GM18511 (cell line): ENCODE data around the gene OSBP2.

Experiments used
- ATAC-seq: cut with Tn5 transposase; IDR thresholded peaks from one replicate; pipeline ENCODE4 v1.9.1; 2021; ENCODE audit warnings: mild to moderate bottlenecking, moderate library complexity; ENCODE audit not compliant: unreplicated experiment

Gene OSBP2

DNA sequence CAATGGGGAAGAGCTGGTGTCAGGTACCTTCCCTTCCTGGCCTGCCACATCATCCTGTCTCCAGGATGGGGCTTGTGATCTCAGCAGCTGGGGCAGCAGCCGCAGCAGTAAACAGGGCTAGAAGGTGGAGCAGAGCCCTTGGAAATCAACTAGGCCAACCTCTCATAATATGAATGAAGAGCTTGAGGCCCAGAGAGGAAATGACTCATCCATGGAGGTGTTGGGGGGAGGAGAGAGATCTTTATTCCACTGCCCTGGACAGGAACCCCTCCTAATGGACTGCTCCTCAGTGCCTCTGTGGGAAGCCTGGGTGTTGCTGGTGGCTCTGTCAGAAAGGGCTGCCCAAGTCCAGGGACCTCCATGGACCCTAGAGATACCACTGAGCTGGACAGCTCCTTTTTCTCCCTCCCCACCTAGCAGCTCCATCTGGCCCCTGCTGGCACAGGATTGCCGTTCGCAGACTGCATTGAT lies 111.8 kb downstream of the OSBP2 start:
- no peak for ATAC-seq

DNA sequence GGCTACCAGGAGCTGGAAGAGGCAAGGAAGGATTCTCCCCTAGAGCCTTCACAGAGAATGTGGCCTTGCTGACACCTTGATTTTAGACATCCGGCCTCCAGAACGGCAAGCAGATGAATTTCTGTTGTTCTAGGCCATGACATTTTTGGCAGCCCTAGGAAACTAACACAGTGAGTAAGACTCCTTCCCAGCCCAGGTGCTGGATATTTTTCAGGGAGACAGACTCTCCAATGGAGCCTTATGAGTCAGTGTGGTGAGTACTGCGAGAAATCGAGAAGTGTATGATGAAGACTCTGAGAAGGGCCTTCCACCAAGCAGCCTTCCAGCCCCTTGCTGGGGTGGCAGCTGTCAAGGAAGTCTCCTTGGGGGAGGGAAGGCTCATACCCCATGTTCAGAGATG lies 114.4 kb downstream of the OSBP2 start:
- no peak for ATAC-seq

DNA sequence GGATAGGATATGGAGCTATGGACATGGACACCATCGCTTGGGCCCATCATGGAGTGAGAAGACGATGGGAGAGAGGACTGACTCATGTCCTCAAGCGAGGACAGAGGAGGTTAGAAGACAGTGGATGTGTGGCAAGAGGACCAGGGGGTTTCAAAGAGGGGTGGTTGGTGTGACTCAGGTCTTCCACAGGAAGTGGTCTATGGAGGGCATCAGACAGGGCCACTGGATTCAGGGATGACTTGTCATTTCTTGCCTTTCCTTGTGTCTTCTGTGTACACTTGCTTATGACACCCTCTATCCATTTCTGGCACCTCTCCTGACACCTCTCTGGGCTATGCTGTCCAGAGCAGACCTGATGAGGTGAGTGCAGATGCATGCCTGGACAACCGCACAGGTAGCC lies 115.4 kb downstream of the OSBP2 start:
- ATAC-seq, result no peak

DNA sequence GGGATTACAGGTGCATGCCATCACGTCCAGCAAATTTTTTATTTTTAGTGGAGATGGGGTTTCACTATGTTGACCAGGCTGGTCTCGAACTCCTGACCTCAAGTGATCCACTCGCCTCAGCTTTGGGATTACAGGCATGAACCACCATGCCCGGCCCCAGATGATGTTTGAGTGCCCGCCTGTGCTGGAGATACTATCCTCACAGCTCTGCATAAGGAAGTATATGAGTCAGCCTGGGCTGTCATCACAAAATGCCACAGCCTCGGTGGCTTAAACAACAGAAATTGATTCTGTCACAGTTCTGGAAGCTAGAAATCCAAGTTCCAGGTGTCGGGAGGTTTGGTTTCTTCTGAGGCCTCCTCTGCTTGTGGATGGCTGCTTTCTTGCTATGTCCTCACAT lies 119.3 kb downstream of the OSBP2 start:
- ATAC-seq, result no peak

DNA sequence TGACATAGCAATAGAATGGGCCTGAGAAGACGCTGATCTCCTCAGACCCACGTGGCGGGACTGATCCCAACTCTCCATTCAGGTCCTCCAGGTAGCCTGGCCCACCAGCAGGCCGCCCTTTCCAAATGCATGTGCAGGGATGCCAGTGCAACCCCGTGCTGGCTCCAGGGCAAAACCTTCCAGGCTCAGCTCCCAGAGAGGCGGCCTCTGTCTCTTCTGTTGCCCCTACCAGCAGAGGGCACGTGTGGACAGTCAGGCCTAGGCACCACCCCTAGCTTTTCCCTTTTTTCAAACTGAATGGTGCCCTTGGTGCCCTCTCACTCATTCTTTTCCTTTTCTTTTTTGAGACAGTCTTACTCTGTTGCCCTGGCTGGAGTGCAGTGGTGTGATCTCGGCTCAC lies 121.7 kb downstream of the OSBP2 start:
- ATAC-seq, result no peak

DNA sequence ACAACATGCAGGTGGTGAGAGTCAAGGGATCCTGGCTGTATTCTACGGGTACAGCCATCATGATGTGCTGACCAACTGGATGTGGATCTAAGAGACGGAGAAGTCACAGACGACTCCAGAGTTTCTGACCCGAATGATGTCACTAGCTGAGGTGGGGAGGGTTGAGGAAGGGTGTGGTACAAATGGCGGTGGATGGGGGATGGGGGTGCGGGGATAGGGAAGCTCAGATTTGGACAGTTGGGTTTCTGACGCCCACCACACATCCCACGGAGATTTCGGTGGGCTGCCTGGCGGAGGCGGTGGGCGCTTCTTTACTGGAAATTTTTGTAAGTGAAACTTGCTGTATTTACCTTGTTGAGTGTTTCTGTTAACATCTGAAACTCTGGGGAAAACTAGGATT lies 126.7 kb downstream of the OSBP2 start:
- ATAC-seq, result no peak

DNA sequence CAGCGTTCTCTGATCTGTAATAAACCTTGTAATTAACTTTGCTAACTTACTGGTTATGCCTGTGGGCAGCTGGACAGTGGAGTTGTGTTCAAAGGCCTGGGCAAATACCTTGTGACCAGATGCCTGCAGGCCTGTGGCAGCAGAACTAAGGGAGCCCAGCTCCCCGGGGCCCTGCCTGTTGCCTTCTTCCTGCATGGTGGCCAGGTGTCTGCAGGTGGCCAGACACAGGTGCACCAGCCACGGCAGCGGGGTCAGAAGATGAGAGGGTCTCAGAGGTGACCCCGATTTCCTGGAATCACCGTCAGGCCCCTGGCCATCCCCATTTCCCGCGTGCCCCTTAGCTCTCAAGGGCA lies 127.2 kb downstream of the OSBP2 start:
- no peak for ATAC-seq

DNA sequence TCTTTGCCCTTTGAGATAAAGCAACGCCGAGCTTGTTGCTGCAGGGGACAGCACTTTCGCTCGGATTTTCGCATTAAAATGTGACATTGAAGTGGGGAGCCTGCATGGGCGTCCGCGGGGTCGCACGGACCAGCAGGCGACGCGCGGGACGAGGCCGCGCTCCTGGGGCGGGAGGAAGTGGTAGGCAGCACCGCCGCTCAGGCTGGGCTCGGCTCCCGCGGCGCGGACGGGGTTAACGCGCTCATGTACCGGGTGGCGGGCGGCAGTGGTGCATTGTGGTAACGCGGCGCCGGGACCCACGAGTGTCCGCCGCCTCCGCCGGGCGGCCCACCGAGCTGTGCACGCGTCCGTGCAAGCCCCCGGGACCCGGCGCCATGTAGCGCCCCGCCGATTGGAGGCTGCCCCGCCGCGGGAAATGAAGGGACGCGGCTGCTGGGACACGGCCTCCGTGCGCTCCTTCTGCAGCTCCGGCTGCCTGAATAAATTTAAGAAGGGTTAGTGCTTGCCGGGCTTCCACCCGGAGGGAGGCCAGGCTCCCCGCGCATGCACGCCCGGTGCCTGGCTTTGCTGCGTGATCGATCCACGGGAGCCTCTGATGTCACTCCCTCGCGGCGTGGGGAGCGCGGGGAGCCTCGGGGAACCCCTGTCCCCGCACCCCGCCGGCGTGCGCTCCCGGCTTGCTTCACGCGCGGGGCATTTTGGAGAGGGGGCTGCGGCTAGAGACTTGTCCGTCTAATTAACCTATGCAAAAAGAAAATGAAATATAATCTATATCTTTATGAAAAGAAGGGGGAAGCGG lies 127.7 kb downstream of the OSBP2 start:
- no peak for ATAC-seq

DNA sequence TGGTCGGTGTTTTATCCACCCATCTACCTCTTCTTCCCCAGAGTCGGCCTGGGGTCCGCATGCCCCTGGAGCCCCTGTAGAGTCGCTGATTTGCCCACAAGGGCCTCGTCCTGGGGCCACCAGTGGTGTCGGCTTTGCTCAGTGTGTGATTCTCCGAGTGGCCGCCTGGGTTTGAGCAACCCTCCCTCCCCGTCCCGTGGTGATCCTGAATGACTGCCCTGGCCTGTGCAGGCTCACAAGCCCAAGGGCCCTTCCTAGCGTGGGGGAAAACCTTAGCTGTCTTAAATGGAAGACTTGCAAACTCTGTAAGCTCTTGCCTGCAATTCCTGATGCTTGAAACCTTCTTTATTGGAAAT lies 128.3 kb downstream of the OSBP2 start:
- no peak for ATAC-seq

DNA sequence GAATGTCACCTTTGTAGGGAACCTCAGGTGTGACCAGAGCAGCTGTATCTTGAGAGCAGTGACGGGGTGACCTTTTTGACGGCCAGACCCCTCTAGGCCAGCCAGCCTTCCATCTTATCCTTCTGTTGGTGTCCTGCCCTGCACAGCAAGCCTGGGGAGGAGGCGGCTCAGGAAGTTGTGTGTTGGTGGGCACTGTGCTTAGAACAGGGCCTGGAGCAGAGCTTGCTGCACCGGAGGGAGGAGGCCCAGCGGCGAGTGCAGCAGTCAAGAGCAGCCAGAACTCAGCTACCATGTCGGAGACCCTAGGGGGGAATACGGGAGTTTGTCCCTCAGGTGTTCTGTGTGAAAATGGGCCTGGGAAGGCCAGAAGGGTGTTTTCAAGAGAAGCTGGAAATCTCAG lies 129.4 kb downstream of the OSBP2 start:
- no peak for ATAC-seq

DNA sequence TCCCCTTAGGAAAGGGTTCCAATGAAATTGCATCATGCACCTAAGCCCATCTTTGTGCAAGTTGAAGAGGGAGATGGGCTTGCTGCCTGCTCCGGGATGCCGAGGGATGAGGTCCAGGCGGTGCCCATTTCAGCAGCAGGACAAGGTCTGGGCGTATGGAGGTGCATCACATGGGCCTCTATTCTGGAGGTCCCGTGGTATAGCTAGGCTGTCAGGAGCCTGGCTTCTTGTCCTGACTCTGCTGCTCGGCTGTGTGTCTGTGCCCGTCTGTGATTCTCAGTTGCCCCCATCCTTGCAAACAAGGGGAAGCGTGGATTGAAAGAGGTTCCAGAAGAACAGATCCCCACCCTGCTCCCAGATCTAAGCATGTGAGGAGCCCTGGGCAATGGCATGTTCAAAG lies 130.0 kb downstream of the OSBP2 start:
- ATAC-seq, result no peak

DNA sequence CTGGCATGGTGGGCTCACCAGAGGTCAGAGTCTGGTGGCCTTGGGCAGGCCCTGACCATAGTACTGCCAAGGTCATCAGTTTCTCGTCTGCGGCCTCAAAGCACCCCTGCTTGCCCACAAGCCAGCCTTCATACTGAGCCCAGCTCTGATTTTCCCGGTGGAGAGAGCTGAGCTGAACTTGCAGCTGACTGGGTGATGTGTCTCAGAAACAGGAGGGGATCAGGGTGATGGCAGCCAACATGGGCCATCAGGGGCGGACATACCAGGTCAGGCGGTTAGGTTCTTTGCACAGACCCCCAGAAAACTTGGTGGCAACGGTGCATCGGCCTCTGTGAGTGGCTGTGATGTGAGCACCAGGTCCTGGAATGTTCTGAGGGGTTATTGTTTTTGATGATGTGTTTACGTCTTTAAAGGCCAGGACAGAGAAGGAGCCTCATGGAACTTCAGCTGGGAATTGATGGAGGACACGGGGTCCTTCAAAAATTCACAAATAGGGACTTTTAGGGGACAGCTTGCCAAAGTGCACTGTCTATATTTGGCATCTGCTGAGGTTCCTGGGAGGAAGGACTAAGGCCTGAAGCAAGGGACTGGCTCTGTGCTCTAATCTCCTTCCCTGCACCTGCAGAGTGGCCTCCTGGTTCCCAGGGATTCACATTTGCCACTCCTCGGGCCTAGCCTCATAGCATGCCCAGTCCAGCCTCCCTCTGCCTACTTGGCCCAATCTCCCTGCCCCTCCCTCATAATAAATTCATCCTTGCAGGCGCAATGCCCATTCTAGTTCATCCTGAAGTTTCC lies 131.2 kb downstream of the OSBP2 start:
- no peak for ATAC-seq

DNA sequence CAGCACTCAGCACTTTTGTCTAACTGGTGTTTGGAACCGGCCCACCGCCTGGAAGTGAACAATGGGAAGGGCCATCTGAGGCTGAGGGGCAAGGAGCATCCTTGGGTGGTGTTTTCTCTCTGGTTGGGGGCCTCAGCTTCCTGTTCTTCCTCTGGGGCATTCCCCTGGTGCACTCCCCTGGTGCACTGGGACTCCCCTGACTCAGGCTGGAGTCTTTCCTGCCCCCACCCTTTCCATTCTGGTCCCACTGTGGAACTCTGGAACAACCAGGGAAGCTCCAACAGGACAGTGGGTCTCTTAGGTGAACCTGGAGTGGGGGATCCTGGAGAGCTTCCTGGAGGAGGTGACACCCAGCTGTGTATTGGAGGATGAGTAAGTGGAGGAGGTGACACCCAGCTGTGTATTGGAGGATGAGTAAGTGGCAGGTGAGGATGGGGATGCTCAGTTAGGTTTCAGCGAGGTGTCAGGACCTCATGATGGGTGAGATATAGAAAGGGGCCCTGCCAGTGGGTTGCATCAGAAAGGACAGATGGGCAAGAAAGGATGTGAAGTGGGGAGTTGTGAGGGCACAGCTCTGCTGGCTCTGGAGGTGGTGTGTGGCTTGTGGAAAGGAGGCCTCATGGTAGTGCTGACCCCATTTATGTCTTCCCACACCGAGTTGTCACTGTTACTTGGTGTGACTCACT lies 132.1 kb downstream of the OSBP2 start:
- no peak for ATAC-seq

DNA sequence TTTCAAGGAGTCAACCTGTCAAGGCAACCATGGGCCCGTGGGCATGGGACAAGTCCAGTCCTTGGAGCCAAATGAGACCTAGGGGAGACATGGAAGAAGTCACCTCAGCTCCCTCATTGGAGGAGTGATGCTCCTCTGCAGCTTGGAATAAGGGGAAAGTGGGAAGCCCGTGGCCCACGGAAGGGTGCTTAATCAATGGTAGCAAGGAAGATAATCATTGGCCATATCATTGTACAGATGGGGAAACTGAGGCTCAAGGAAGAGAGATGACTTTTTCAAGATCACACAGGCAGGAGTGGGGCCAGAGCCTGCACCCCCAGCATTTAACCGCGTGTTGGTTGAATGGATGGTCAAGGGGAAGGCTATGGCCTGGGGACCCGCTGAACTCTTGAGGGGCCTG lies 133.0 kb downstream of the OSBP2 start:
- no peak for ATAC-seq

DNA sequence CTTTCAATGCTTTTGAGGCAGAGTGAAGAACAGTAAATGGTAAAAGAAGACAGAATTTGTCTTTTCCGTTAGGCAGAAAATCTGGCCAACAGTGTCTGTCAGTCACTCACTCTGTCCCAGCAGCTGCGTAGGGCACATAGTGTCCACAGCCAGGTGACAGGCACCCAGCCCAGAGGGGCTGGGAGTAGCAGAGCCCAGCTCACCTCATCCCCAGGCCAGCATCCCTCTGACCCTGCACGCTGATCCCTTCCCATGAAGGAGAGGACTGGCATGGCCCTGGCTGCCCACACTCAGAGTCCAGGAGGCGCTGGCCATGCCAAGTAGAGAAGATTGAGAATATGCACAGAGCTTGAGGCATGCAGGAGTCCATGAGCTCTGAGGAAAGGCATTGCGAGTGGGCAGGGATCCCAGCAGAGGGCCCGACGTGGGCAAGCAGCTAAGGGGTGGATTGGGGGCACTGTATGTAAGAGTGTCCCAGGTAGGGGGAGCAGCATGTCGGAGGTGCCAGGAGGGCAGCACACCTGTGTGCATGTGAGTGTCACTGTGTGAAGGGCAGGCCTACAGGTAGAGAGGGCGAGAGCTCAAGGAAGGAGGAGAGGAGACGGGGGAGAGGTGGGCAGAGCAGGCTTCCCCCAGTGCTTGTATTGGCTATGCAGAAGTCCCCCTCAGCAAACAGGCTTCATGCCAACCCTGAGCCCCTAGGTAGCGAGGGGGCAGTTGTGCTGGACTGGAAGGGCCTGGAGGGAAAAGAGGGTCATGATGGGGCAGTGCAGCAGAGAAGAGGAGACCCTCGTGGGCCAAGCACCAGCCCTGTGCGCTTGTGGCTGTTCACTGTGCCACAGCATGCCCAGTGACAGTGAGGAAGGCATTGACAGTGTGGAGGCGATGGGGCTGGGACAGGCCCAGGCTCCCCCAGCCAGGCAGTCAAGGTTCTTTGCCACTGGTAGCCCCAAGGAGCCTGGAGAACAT lies 133.8 kb downstream of the OSBP2 start:
- ATAC-seq, result no peak

DNA sequence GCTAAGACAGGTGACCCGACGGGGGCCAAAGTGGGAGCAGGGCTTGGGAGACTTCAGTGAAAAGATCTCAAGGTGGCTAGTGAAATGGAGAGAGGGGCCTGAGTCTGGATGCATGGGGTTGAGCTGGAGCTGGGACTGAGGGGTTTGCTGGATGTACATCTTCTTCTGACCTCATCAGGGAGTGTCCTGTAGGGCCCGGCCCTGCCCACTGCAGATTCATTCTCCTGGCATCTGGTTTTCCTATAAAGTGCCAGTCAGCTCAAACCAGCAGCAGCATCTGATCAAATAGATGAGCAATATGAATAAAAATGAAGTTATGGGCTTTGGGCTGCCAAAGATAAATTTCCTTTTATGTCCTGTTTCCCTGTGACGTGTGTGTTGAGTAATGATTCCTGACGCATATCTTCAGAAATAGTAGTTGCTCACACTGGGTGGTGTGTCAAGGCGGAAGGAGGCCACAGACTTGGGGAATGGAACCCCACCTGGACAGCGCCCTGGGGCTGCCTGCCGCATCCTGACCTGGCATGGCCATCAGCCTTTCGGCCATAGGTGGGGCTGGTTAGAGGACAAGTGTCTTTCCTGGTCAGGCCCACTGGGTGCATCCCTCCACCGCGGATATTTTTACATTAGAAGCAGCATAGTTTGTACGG lies 135.4 kb downstream of the OSBP2 start:
- no peak for ATAC-seq

DNA sequence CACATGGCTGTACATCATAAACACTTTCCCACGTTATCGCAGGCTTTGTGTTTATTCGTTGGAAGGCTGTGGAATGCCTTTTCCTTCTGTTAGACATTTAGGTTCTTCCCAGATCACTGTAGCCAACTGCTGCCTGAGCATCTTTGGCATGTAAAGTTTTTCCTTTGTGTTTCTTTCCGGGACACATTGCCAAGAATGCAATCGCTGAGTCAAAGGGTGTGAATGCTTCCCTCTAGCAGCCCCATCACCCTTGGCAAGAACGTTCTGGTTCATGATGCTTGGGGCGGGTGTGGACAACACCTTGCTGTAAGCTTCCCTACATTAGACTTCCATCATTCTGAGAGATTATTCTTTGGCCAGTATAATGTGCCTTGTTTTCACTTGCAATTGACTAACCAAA lies 136.2 kb downstream of the OSBP2 start:
- no peak for ATAC-seq

DNA sequence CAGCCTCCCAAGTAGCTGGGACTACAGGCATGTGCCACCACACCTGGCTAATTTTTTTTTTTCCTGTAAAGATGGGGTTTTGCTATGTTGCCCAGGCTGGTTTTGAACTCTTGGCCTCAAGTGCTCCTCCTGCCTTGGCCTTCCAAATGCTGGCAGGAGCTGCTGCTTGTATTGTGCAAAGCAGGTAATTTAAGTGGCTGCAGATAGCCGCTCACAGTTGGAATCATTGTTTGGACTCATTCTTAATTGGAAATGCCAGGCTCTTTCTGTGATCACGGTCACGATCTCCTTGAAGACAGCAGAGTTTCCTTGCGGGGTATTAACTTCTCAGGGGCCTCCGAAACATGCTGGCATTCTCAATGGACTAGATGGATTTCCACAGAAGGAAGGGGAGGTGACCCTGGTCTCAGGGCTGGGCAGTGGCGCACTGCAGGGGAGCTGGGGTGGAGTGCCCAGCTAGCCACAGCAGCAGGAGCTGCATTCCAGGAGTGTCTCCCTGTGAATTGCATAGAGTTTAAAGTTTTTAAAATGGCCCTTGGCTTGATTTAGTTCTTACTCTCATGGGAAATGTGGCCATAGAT lies 137.8 kb downstream of the OSBP2 start:
- ATAC-seq, result no peak

DNA sequence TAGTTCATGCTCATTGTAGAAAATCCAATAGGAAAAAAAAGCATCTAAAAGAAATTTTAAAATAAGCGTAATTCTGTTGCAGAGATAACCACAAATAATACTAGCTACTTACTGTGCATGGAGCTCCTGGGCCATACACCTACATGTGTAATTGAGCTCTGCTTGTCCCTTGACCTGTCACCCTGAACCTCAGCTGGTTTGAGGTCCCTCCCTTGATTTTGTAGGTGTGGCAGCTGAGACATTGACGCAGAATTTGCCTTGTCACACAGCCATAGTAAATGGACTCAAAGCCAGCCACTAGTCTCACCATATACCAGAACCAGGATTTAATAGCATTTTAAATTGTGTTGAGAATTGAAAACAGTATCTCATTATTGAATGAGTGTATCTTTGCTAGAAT lies 138.6 kb downstream of the OSBP2 start:
- no peak for ATAC-seq

DNA sequence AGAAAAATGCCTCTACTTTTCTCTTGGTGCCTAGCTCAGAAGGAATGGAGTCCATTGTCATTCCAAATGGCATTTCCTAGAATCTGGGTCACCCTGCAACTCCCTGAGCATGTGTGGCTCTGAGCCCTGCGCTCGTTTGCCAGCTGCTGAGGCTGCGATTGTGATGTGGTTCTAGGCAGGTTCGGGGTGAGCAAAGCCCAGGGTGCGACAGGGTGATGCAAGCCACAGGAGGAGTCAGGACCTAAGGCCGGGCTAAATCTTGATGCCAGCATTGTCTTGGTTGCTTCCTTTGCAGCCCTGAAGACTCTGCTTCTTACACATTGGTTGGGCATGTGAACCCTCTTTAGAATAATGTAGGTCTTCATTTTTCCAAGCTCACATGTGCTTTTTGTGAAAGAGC lies 142.9 kb downstream of the OSBP2 start:
- ATAC-seq, result no peak
